Stimulated activated CD8-positive, alpha-beta memory T cell treated with anti-CD3 and anti-CD28 coated beads, Interleukin-7, amount 100 ng/mL, for 4 hours (primary cell): Measurements from ENCODE around the gene RIMBP2.

Experiments
- DNase-seq, 2 donors: peaks; one replicate each; pipeline ENCODE4 v3.0.0-alpha.2; 2020; ENCODE audit warnings: low read depth in 2 of 2

Gene RIMBP2

GRCh38 chr12:130683811-130684210, 32.3 kb downstream of the RIMBP2 start:
- no peak for DNase-seq

- DNase-seq: no peak
Measured at GRCh38 chr12:130683080-130683479, 33.0 kb downstream of the RIMBP2 start.

- DNase-seq: no peak
Measured at GRCh38 chr12:130680451-130680990, 35.6 kb downstream of the RIMBP2 start.

- DNase-seq: no peak
Measured at GRCh38 chr12:130677957-130678558, 38.0 kb downstream of the RIMBP2 start.

- no peak for DNase-seq
Measured at GRCh38 chr12:130675791-130676190, 40.3 kb downstream of the RIMBP2 start.

GRCh38 chr12:130675121-130675520, 41.0 kb downstream of the RIMBP2 start:
- no peak for DNase-seq

- DNase-seq: no peak
Measured at GRCh38 chr12:130674676-130675075, 41.4 kb downstream of the RIMBP2 start.

GRCh38 chr12:130673036-130673705, 42.9 kb downstream of the RIMBP2 start:
- no peak for DNase-seq

GRCh38 chr12:130672089-130672820, 43.8 kb downstream of the RIMBP2 start:
- no peak for DNase-seq

GRCh38 chr12:130671556-130671955, 44.5 kb downstream of the RIMBP2 start:
- DNase-seq: no peak

- no peak for DNase-seq
Measured at GRCh38 chr12:130669797-130670196, 46.3 kb downstream of the RIMBP2 start.

- no peak for DNase-seq
Measured at GRCh38 chr12:130669205-130669557, 46.9 kb downstream of the RIMBP2 start.

- no peak for DNase-seq
Measured at GRCh38 chr12:130668286-130669204, 47.6 kb downstream of the RIMBP2 start.

- DNase-seq: no peak
Measured at GRCh38 chr12:130667421-130667960, 48.6 kb downstream of the RIMBP2 start.

- DNase-seq: no peak
Measured at GRCh38 chr12:130666645-130667044, 49.5 kb downstream of the RIMBP2 start.

GRCh38 chr12:130665753-130666152, 50.3 kb downstream of the RIMBP2 start:
- no peak for DNase-seq

- DNase-seq: no peak
Measured at GRCh38 chr12:130664772-130665171, 51.3 kb downstream of the RIMBP2 start.

- no peak for DNase-seq
Measured at GRCh38 chr12:130664252-130664651, 51.8 kb downstream of the RIMBP2 start.

GRCh38 chr12:130663514-130663913, 52.6 kb downstream of the RIMBP2 start:
- DNase-seq: no peak

- no peak for DNase-seq
Measured at GRCh38 chr12:130661486-130662255, 54.4 kb downstream of the RIMBP2 start.

- no peak for DNase-seq
Measured at GRCh38 chr12:130661059-130661458, 55.0 kb downstream of the RIMBP2 start.
